ENCODE results near the gene ABCC11.

GRCh38 chr16:48206594-48207242 lies 40.6 kb downstream of the ABCC11 start:
- no peak for TF ChIP-seq EZH2phosphoT487 (IDR thresholded peaks at IDR 0.05)
- no peak for TF ChIP-seq CTCF (IDR thresholded peaks at IDR 0.05)
- no peak for TF ChIP-seq EZH2 (IDR thresholded peaks at IDR 0.05)

Measured in neural progenitor cell (in vitro differentiated cells).